Measurements from ENCODE around the gene ATP6AP1.

ATP6AP1 gene

DNA sequence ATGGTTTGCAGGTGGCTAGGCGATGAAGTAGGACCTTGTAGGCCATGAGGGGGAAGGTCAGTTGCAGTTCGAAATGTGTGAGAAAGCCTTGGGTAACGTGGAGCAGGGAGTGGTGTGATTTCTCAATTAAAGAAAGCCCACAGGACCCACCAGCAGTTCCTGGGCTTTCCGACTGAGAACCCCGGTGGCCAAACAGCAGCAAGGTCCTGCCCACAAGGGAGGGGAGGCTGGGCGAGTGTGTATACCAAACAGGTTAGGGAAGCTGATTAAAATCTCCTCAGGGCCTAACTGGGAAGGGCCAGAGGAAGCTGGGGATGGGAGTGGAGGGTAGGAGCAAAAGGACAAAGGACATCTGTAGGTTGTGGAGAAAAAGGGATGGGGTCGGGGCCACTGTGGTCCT is 2.4 kb downstream of the ATP6AP1 start:
- peak overlapping the region; percentile 29 for H3K4me3 ChIP-seq (ENCODE audit: low read length, poor library complexity, severe bottlenecking)
- TF ChIP-seq EZH2phosphoT487 (IDR thresholded peaks at IDR 0.05; ENCODE audit: borderline replicate concordance): no peak
- TF ChIP-seq, protein P1, sequence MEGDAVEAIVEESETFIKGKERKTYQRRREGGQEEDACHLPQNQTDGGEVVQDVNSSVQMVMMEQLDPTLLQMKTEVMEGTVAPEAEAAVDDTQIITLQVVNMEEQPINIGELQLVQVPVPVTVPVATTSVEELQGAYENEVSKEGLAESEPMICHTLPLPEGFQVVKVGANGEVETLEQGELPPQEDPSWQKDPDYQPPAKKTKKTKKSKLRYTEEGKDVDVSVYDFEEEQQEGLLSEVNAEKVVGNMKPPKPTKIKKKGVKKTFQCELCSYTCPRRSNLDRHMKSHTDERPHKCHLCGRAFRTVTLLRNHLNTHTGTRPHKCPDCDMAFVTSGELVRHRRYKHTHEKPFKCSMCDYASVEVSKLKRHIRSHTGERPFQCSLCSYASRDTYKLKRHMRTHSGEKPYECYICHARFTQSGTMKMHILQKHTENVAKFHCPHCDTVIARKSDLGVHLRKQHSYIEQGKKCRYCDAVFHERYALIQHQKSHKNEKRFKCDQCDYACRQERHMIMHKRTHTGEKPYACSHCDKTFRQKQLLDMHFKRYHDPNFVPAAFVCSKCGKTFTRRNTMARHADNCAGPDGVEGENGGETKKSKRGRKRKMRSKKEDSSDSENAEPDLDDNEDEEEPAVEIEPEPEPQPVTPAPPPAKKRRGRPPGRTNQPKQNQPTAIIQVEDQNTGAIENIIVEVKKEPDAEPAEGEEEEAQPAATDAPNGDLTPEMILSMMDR (conservative IDR thresholded peaks at IDR 0.05; ENCODE audit: low read length): no peak
- H2AFZ ChIP-seq (ENCODE audit: low read length): no peak overlapping the region
- H3K79me2 ChIP-seq (ENCODE audit: insufficient read depth, low read length): peaks cover 43% of the 10 kb centered on the region
- no peaks in the 10 kb centered on the region for H3K9me3 ChIP-seq (ENCODE audit: insufficient read depth, low read depth, low read length)
- H3K36me3 ChIP-seq (ENCODE audit: insufficient read depth, low read length): no peaks in the 10 kb centered on the region; the same call in 1 of the 2 replicates
- H3K9me2 ChIP-seq (replicated peaks; ENCODE audit: low read depth, low read length): no peaks in the 10 kb centered on the region
- no peaks in the 10 kb centered on the region for H3F3A ChIP-seq (ENCODE audit: low read depth)
- H3K4me1 ChIP-seq (ENCODE audit: insufficient read depth, low read length, poor library complexity, severe bottlenecking): peaks cover 18% of the 10 kb centered on the region
- no peaks in the 10 kb centered on the region for H3K27me3 ChIP-seq (ENCODE audit: insufficient read depth, low read length, poor library complexity, severe bottlenecking)
- no peaks in the 10 kb centered on the region for H4K20me1 ChIP-seq (ENCODE audit: insufficient read depth, low read length, poor library complexity, severe bottlenecking)
- peak overlapping the region; percentile 48 for H3K9ac ChIP-seq (ENCODE audit: low read depth, low read length, poor library complexity, severe bottlenecking)
- peak overlapping the region; percentile 59 for H3K4me2 ChIP-seq (ENCODE audit: low read depth, low read length, poor library complexity, severe bottlenecking)

DNA sequence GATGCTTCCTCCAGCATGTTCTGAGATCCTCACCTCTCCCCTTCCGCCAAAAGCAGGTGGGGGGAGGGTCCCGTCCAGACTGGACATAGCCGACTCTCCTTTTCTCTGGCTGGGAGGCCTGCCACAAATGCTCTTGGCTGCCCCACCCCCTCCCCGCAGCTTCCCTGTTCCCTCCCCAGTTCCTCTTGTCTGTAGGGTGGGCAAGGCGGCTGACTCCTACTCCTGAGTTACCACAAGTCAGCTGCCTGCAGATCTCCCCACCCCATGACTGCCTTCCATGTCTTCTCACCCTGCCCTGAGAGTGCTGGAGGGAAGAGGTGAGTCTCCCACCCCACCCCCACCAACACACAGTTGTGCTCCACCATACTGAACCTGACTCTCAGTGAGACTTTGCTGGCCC is 2.9 kb downstream of the ATP6AP1 start:
- H2AFZ ChIP-seq (ENCODE audit: low read length): no peak overlapping the region
- no peaks in the 10 kb centered on the region for H4K20me1 ChIP-seq (ENCODE audit: insufficient read depth, low read length, poor library complexity, severe bottlenecking)
- H3K9ac ChIP-seq (ENCODE audit: low read depth, low read length, poor library complexity, severe bottlenecking): no peak overlapping the region
- H3F3A ChIP-seq (ENCODE audit: low read depth): no peaks in the 10 kb centered on the region
- no peaks in the 10 kb centered on the region for H3K9me2 ChIP-seq (replicated peaks; ENCODE audit: low read depth, low read length)
- H3K4me1 ChIP-seq (ENCODE audit: insufficient read depth, low read length, poor library complexity, severe bottlenecking): peaks cover 18% of the 10 kb centered on the region
- no peak for TF ChIP-seq EZH2phosphoT487 (IDR thresholded peaks at IDR 0.05; ENCODE audit: borderline replicate concordance)
- TF ChIP-seq, protein P1 (conservative IDR thresholded peaks at IDR 0.05; ENCODE audit: low read length): no peak
- H3K79me2 ChIP-seq (ENCODE audit: insufficient read depth, low read length): peaks cover 43% of the 10 kb centered on the region
- H3K36me3 ChIP-seq (ENCODE audit: insufficient read depth, low read length): no peaks in the 10 kb centered on the region; the same call in 1 of the 2 replicates
- H3K4me2 ChIP-seq (ENCODE audit: low read depth, low read length, poor library complexity, severe bottlenecking): peak overlapping the region; percentile 59
- no peak overlapping the region for H3K4me3 ChIP-seq (ENCODE audit: low read length, poor library complexity, severe bottlenecking)
- no peaks in the 10 kb centered on the region for H3K27me3 ChIP-seq (ENCODE audit: insufficient read depth, low read length, poor library complexity, severe bottlenecking)
- no peaks in the 10 kb centered on the region for H3K9me3 ChIP-seq (ENCODE audit: insufficient read depth, low read depth, low read length)

DNA sequence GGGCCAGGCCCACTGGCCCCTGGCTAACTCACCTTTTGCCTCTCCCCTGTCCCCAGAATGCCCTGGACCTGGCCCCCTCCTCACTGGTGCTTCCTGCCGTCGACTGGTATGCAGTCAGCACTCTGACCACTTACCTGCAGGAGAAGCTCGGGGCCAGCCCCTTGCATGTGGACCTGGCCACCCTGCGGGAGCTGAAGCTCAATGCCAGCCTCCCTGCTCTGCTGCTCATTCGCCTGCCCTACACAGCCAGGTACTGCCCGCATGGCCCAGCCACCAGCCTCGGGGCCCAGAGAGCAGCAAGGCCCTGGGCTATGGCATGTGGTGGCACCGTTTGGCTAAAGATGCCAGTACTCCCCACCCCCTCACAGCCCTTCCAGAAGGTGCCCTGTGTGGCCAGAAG is 3.7 kb downstream of the ATP6AP1 start:
- H3K4me1 ChIP-seq (ENCODE audit: insufficient read depth, low read length, poor library complexity, severe bottlenecking): peaks cover 15% of the 10 kb centered on the region
- no peak overlapping the region for H3K9ac ChIP-seq (ENCODE audit: low read depth, low read length, poor library complexity, severe bottlenecking)
- H3K4me2 ChIP-seq (ENCODE audit: low read depth, low read length, poor library complexity, severe bottlenecking): no peak overlapping the region
- no peaks in the 10 kb centered on the region for H3K27me3 ChIP-seq (ENCODE audit: insufficient read depth, low read length, poor library complexity, severe bottlenecking)
- H4K20me1 ChIP-seq (ENCODE audit: insufficient read depth, low read length, poor library complexity, severe bottlenecking): no peaks in the 10 kb centered on the region
- TF ChIP-seq EZH2phosphoT487 (IDR thresholded peaks at IDR 0.05; ENCODE audit: borderline replicate concordance): no peak
- TF ChIP-seq, protein P1 (conservative IDR thresholded peaks at IDR 0.05; ENCODE audit: low read length): no peak
- peaks cover 42% of the 10 kb centered on the region for H3K79me2 ChIP-seq (ENCODE audit: insufficient read depth, low read length)
- H3K9me3 ChIP-seq (ENCODE audit: insufficient read depth, low read depth, low read length): no peaks in the 10 kb centered on the region
- no peak overlapping the region for H3K4me3 ChIP-seq (ENCODE audit: low read length, poor library complexity, severe bottlenecking)
- H2AFZ ChIP-seq (ENCODE audit: low read length): no peak overlapping the region
- no peaks in the 10 kb centered on the region; the same call in 1 of the 2 replicates for H3K36me3 ChIP-seq (ENCODE audit: insufficient read depth, low read length)
- no peaks in the 10 kb centered on the region for H3K9me2 ChIP-seq (replicated peaks; ENCODE audit: low read depth, low read length)
- no peaks in the 10 kb centered on the region for H3F3A ChIP-seq (ENCODE audit: low read depth)

All from Loucy (cell line).